ENCODE data around the gene AKAP13. TPM values are rescaled to one million over a fixed set of nuclear protein-coding genes. Genes with fewer than 3 reads are reported as not detected.

AKAP13 gene
- total and polyA plus RNA-seq, 2 of the 13 experiments (the other 11 are each of a cell fraction or from before 2014, with no cell fraction given), result 6.7 to 27.1 TPM

GRCh38 chr15:85412956-85413854 is 32.8 kb downstream of the AKAP13 start (continued):
- TF ChIP-seq TBX2 (CRISPR knock-in tag; IDR thresholded peaks at IDR 0.05; ENCODE audit: borderline replicate concordance), result peak; percentile 81
- TF ChIP-seq CEBPG (CRISPR knock-in tag; IDR thresholded peaks at IDR 0.05), result peak; percentile 82
- no peak for TF ChIP-seq FOXC1 (CRISPR knock-in tag; IDR thresholded peaks at IDR 0.05; ENCODE audit: borderline replicate concordance)
- peak; percentile 21; the same call in 1 of the 2 replicates for TF ChIP-seq ZNF503 (CRISPR knock-in tag; IDR thresholded peaks at IDR 0.05)
- peak; percentile 79 for TF ChIP-seq BHLHE40 (IDR thresholded peaks at IDR 0.05; ENCODE audit: low read length)
- TF ChIP-seq ZNF280D (CRISPR knock-in tag; IDR thresholded peaks at IDR 0.05), result no peak
- peak; percentile 69; the same call in 1 of the 2 replicates for TF ChIP-seq SIX1 (CRISPR knock-in tag; IDR thresholded peaks at IDR 0.05; ENCODE audit: borderline replicate concordance)
- TF ChIP-seq ELF1 (CRISPR knock-in tag; IDR thresholded peaks at IDR 0.05), result peak; percentile 48; the same call in 1 of the 2 replicates
- TF ChIP-seq ZNF501 (CRISPR knock-in tag; IDR thresholded peaks at IDR 0.05), result 0 out of 2 replicates have a peak, but pooled peaks have one; percentile 36
- TF ChIP-seq ZNF12 (CRISPR knock-in tag; IDR thresholded peaks at IDR 0.05), result peak; percentile 58; the same call in 1 of the 2 replicates
- no peak for TF ChIP-seq ZNF136 (CRISPR knock-in tag; IDR thresholded peaks at IDR 0.05; ENCODE audit: low read depth)
- TF ChIP-seq RBM39 (IDR thresholded peaks at IDR 0.05; ENCODE audit: low read depth, low read length, poor library complexity, severe bottlenecking), result no peak
- peak; percentile 57; the same call in 1 of the 2 replicates for TF ChIP-seq YEATS2 (CRISPR knock-in tag; IDR thresholded peaks at IDR 0.05; ENCODE audit: borderline replicate concordance)
- TF ChIP-seq DRAP1 (CRISPR knock-in tag; IDR thresholded peaks at IDR 0.05), result peak; percentile 33; the same call in 1 of the 2 replicates
- TF ChIP-seq, protein P1, sequence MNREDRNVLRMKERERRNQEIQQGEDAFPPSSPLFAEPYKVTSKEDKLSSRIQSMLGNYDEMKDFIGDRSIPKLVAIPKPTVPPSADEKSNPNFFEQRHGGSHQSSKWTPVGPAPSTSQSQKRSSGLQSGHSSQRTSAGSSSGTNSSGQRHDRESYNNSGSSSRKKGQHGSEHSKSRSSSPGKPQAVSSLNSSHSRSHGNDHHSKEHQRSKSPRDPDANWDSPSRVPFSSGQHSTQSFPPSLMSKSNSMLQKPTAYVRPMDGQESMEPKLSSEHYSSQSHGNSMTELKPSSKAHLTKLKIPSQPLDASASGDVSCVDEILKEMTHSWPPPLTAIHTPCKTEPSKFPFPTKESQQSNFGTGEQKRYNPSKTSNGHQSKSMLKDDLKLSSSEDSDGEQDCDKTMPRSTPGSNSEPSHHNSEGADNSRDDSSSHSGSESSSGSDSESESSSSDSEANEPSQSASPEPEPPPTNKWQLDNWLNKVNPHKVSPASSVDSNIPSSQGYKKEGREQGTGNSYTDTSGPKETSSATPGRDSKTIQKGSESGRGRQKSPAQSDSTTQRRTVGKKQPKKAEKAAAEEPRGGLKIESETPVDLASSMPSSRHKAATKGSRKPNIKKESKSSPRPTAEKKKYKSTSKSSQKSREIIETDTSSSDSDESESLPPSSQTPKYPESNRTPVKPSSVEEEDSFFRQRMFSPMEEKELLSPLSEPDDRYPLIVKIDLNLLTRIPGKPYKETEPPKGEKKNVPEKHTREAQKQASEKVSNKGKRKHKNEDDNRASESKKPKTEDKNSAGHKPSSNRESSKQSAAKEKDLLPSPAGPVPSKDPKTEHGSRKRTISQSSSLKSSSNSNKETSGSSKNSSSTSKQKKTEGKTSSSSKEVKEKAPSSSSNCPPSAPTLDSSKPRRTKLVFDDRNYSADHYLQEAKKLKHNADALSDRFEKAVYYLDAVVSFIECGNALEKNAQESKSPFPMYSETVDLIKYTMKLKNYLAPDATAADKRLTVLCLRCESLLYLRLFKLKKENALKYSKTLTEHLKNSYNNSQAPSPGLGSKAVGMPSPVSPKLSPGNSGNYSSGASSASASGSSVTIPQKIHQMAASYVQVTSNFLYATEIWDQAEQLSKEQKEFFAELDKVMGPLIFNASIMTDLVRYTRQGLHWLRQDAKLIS (CRISPR knock-in tag; IDR thresholded peaks at IDR 0.05), result 0 out of 2 replicates have a peak, but pooled peaks have one; percentile 56
- peak; percentile 64 for TF ChIP-seq HNF1B (CRISPR knock-in tag; IDR thresholded peaks at IDR 0.05)
